Spleen (tissue), 11 donors: Measurements from ENCODE around the gene PARVB. TPM values are rescaled to one million over a fixed set of nuclear protein-coding genes. Genes with fewer than 3 reads are reported as not detected.

Experiments
- DNase-seq: peaks from one replicate; pipeline ENCODE4 v3.0.0-alpha.2; 2020
- H3K27ac ChIP-seq, 8 donors: fragments of 200-600 bp; sonication (generic) in 7 of 8; 1 replicate in 4 of 8; 2 replicates in 4 of 8; pipeline versions ENCODE4 v1.5.0 to v1.8.0; 2016 to 2021; ENCODE audit warnings: inconsistent platforms in 4 of 8, mild to moderate bottlenecking in 4 of 8, moderate library complexity in 1 of 8
- H3K27me3 ChIP-seq, 7 donors: fragments of 200-600 bp; sonication (generic) in 6 of 7; replicated peaks in 1 of 7; 1 replicate in 4 of 7; 2 replicates in 3 of 7; pipeline versions ENCODE4 v1.5.0 to v1.8.0; 2016 to 2021; ENCODE audit warnings: inconsistent platforms in 3 of 7, mild to moderate bottlenecking in 1 of 7
- H3K36me3 ChIP-seq, 6 donors: fragments of 200-600 bp; sonication (generic) in 5 of 6; 1 replicate in 4 of 6; 2 replicates in 2 of 6; pipeline versions ENCODE4 v1.5.0 to v1.8.0; 2016 to 2021; ENCODE audit warnings: inconsistent platforms in 2 of 6
- H3K4me1 ChIP-seq, 6 donors: fragments of 200-600 bp; sonication (generic) in 5 of 6; 1 replicate in 3 of 6; 2 replicates in 3 of 6; pipeline versions ENCODE4 v1.5.0 to v1.8.0; 2016 to 2021; ENCODE audit warnings: inconsistent platforms in 3 of 6
- H3K4me3 ChIP-seq, 8 donors: fragments of 200-600 bp; sonication (generic) in 7 of 8; 1 replicate in 4 of 8; 2 replicates in 4 of 8; pipeline versions ENCODE4 v1.5.0 to v1.8.0; 2016 to 2021; ENCODE audit warnings: inconsistent platforms in 4 of 8, mild to moderate bottlenecking in 4 of 8, moderate library complexity in 2 of 8
- H3K9me3 ChIP-seq, 8 donors: fragments of 200-600 bp; sonication (generic) in 7 of 8; 1 replicate in 4 of 8; 2 replicates in 4 of 8; pipeline versions ENCODE4 v1.5.0 to v1.8.0; 2016 to 2021; ENCODE audit warnings: inconsistent platforms in 4 of 8
- CTCF ChIP-seq, 11 experiments: fragments of 200-600 bp in 7 of 11; fragments of 450-650 bp in 4 of 11; sonication (generic) in 4 of 11; IDR thresholded peaks in 8 of 11; conservative IDR thresholded peaks in 3 of 11; 1 replicate in 7 of 11; 2 replicates in 4 of 11; pipeline versions ENCODE4 v1.4.0 to v1.8.0; 2016 to 2021; ENCODE audit warnings: antibody characterized with exemption in 11 of 11, inconsistent platforms in 4 of 11, mild to moderate bottlenecking in 1 of 11
- POLR2A ChIP-seq, 3 donors: fragments of 450-650 bp; IDR thresholded peaks; one replicate each; pipeline ENCODE4 v1.5.1; 2017; ENCODE audit warnings: antibody characterized with exemption in 3 of 3, mild to moderate bottlenecking in 1 of 3
- POLR2AphosphoS5 ChIP-seq, 3 donors: sonication (generic); formaldehyde crosslinking; IDR thresholded peaks; one replicate each; pipeline ENCODE4 v1.5.1; 2017; ENCODE audit warnings: antibody characterized with exemption in 3 of 3
- WGBS, 5 donors: extraction: QIAGEN DNeasy Blood & Tissue Kit in 3 of 5; methylation state at CpG; one replicate each; pipeline versions ENCODE4 v1.1.5 to v1.1.7; 2013 to 2018; 5-methylcytosine and 5-hydroxymethylcytosine counted together
- intact Hi-C: fragments of 100-400 bp; cut with DNase I; formaldehyde crosslinking; loops from one replicate; pipeline ENCODE4 v1.15.0; 2023; ENCODE audit warnings: low total_unique reads
- polyA plus RNA-seq, 3 donors: library from polyadenylated mRNA; stranded (reverse); fragments of 200-250 nt; gene quantifications; one replicate each; pipeline ENCODE4 v1.2.1, GENCODE V29; 2013
- total RNA-seq, 7 donors: library from RNA; depleted of rRNA in 3 of 7; stranded (reverse); fragments of >200 nt in 3 of 7; fragmentation: NEBNext Ultra II Directional in 4 of 7; extraction: Animal tissue kit (Norgen Biotek cat#: 25700) in 4 of 7; gene quantifications; one replicate each; pipeline versions ENCODE4 v1.1.0 to v1.2.1, GENCODE V29; 2016 to 2021
- donor health status: healthy with polysubstance abuse.
- donor health status: DM: no; HTN: no; CAD: no; lungs with moderate emphysema.
- donor health status: DM: no; HTN: no; CAD: no.
- donor health status: Bipolar disorder and iron deficiency.
- donor health status: healthy.
- donor health status: DM: no; HTN: no; CAD: no.
- donor health status: DM: yes; HTN: yes; CAD: no.

Gene PARVB
- total and polyA plus RNA-seq, 10 donors = 24.0 to 61.9 (median 46.5) TPM

- no peaks in the 10 kb centered on the region for H3K27me3 ChIP-seq
- H3K9me3 ChIP-seq = no peaks in the 10 kb centered on the region
- peak overlapping the region in 1 of 8 donors; percentile 15 for H3K4me3 ChIP-seq
- H3K36me3 ChIP-seq = no peaks in the 10 kb centered on the region
- intact Hi-C loops = no loop called here
- H3K27ac ChIP-seq = peak overlapping the region in 7 of 8 donors; percentile 39 to 99 (median 61)
- DNase-seq = no peak
- WGBS, 5 donors = 53 to 65% (median 62%) methylated on average over 21 of the region's 21 CpGs
- peaks cover 12 to 71% (median 55%) of the 10 kb centered on the region in 6 donors for H3K4me1 ChIP-seq
- no peak for TF ChIP-seq POLR2A (IDR thresholded peaks at IDR 0.05)
- no peak for TF ChIP-seq POLR2AphosphoS5 (IDR thresholded peaks at IDR 0.05)
- no peak for TF ChIP-seq CTCF (IDR thresholded peaks at IDR 0.05 in 8 of 11, conservative IDR thresholded peaks at IDR 0.05 in 3 of 11)
Observed at GRCh38 chr22:44031158-44031952, 7.3 kb downstream of the PARVB start.

- Histone ChIP-seq H3K4me3 (no peak overlapping the region), H3K36me3 (no peaks in the 10 kb centered on the region), H3K9me3 (no peaks in the 10 kb centered on the region), H3K4me1 (peaks cover 10 to 62% (median 47%) of the 10 kb centered on the region in 6 donors), H3K27ac (peak overlapping the region in 2 of 8 donors; percentile 92 to 99), H3K27me3 (no peaks in the 10 kb centered on the region)
- intact Hi-C loops = no loop called here
- WGBS, 5 donors = 84 to 94% (median 88%) methylated on average over 14 of the region's 14 CpGs
- DNase-seq = no peak
- TF ChIP-seq POLR2A (IDR thresholded peaks at IDR 0.05) (no peak), POLR2AphosphoS5 (IDR thresholded peaks at IDR 0.05) (no peak), CTCF (IDR thresholded peaks at IDR 0.05 in 8 of 11, conservative IDR thresholded peaks at IDR 0.05 in 3 of 11) (no peak)
Observed at GRCh38 chr22:44032126-44032730, 8.1 kb downstream of the PARVB start.

- no peaks in the 10 kb centered on the region for H3K36me3 ChIP-seq
- WGBS, 5 donors = 91 to 95% (median 94%) methylated on average over 7 of the region's 7 CpGs
- DNase-seq = no peak
- no peaks in the 10 kb centered on the region for H3K27me3 ChIP-seq
- no peak overlapping the region for H3K4me3 ChIP-seq
- H3K9me3 ChIP-seq = no peaks in the 10 kb centered on the region
- intact Hi-C loops = no loop called here
- TF ChIP-seq POLR2AphosphoS5 (IDR thresholded peaks at IDR 0.05) = no peak
- TF ChIP-seq CTCF (IDR thresholded peaks at IDR 0.05 in 8 of 11, conservative IDR thresholded peaks at IDR 0.05 in 3 of 11) = no peak
- no peak overlapping the region for H3K27ac ChIP-seq
- H3K4me1 ChIP-seq = peaks cover 5 to 52% (median 38%) of the 10 kb centered on the region in 6 donors
Observed at GRCh38 chr22:44033287-44033686, 9.2 kb downstream of the PARVB start.

DNA sequence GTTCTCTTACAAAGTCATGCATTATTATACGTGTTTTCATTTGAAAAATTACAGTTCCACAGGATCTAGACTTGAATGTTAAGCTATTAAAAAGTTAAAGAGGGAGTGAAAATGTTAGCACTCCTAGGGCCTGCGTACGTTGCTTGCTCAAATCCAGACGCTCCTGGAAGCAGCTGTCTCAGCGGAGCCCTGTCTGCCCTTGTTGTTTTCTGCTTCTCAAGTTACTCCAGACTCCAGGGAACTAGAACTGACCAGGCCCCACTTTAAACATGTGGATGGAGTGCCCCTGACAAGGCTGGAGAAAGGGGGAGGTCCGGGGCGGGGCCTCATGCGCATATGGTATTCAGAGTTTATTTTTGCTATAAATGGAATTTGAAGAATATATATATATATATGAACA, 9.6 kb downstream of the PARVB start:
- WGBS, 5 donors = 80 to 93% (median 82%) methylated on average over 8 of the region's 8 CpGs
- H3K9me3 ChIP-seq = no peaks in the 10 kb centered on the region
- H3K36me3 ChIP-seq = no peaks in the 10 kb centered on the region
- no peaks in the 10 kb centered on the region for H3K27me3 ChIP-seq
- no peak overlapping the region for H3K4me3 ChIP-seq
- DNase-seq = no peak
- H3K27ac ChIP-seq = no peak overlapping the region
- no peak for TF ChIP-seq POLR2A (IDR thresholded peaks at IDR 0.05)
- TF ChIP-seq CTCF (IDR thresholded peaks at IDR 0.05 in 8 of 11, conservative IDR thresholded peaks at IDR 0.05 in 3 of 11) = no peak
- TF ChIP-seq POLR2AphosphoS5 (IDR thresholded peaks at IDR 0.05) = no peak
- peaks cover 5 to 48% (median 34%) of the 10 kb centered on the region in 6 donors for H3K4me1 ChIP-seq
- intact Hi-C loops = no loop called here
